ENCODE measurements around the gene PRKAR2B. TPM values are rescaled to one million over a fixed set of nuclear protein-coding genes. Genes with fewer than 3 reads are reported as not detected.

Gene PRKAR2B
- total and polyA plus RNA-seq, 3 experiments from 2014 or later, result 0.93 to 1.2 (median 1.1) TPM

DNA sequence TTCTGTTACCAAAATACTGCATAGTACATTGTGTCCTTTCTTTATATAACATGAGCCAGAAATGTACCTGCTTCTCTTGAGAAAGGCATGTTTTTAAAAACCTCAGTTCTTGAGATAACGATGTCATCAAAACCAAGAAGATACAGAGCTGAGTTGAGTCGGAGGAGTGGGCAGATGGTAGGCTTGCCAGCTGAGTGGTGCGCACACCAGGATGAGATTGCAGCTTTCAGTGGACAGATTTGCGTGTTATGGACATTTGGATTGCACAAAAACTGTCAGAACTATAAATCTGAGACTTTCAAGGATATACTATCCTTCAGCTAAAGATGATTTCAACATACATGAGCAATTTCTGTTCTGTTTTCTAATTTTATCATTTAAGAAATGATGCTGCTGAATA is 25.0 kb downstream of the PRKAR2B start:
- Histone ChIP-seq H3K27me3 (ENCODE audit: insufficient read depth, low read length, poor library complexity, severe bottlenecking) (no peaks in the 10 kb centered on the region), H3K4me3 (ENCODE audit: low read length) (no peak overlapping the region), H3K4me1 (ENCODE audit: insufficient read depth, low read length) (no peaks in the 10 kb centered on the region), H3K27ac (ENCODE audit: low read depth, low read length) (no peak overlapping the region), H3K9me3 (ENCODE audit: low read length) (no peaks in the 10 kb centered on the region), H3K36me3 (ENCODE audit: insufficient read depth, low read length) (no peaks in the 10 kb centered on the region)
- DNase-seq, result no peak
- Mint-ChIP-seq H3K4me3 (peak overlapping the region in 1 of 7 donors; percentile 12), H3K9me3 (no peaks in the 10 kb centered on the region), H3K27ac (no peak overlapping the region), H3K27me3 (peaks cover 0 to 15% of the 10 kb centered on the region in 2 donors), H3K4me1 (peaks cover 0 to 4% (median 3%) of the 10 kb centered on the region in 3 donors), H3K36me3 (no peaks in the 10 kb centered on the region)
- ChIA-PET CTCF (no interaction called here), POLR2A (no interaction called here)

- POLR2A ChIA-PET, result no interaction called here
- no peaks in the 10 kb centered on the region for H3K4me1 ChIP-seq (ENCODE audit: insufficient read depth, low read length)
- H3K4me3 ChIP-seq (ENCODE audit: low read length), result no peak overlapping the region
- CTCF ChIA-PET, result no interaction called here
- Mint-ChIP-seq H3K9me3 (no peaks in the 10 kb centered on the region), H3K27ac (no peak overlapping the region), H3K27me3 (peaks cover 0 to 15% of the 10 kb centered on the region in 2 donors), H3K4me3 (no peak overlapping the region), H3K36me3 (no peaks in the 10 kb centered on the region), H3K4me1 (peaks cover 0 to 4% (median 3%) of the 10 kb centered on the region in 3 donors)
- no peak for DNase-seq
- no peaks in the 10 kb centered on the region for H3K27me3 ChIP-seq (ENCODE audit: insufficient read depth, low read length, poor library complexity, severe bottlenecking)
- no peaks in the 10 kb centered on the region for H3K36me3 ChIP-seq (ENCODE audit: insufficient read depth, low read length)
- no peak overlapping the region for H3K27ac ChIP-seq (ENCODE audit: low read depth, low read length)
- H3K9me3 ChIP-seq (ENCODE audit: low read length), result no peaks in the 10 kb centered on the region
These were observed 26.2 kb downstream of the PRKAR2B start for GRCh38 chr7:107070710-107071109.

DNA sequence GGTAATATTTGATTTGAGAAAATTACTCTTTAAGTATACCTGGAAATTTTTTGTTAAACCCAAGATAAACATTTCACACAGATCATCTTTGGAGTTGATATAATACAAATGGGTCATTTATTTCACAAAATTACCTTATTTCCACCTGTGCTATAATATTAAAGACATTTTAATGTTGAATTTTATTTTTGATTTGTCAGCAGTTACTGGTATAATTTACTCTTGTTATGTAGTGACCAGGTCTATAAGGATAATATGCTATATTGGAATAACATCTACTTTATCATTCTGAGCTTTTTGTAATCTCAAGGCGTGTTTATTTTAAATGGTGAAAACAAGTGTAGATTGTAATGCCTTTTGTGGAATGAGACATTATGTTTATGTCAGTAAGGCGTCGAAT is 26.6 kb downstream of the PRKAR2B start:
- Histone ChIP-seq H3K9me3 (ENCODE audit: low read length) (no peaks in the 10 kb centered on the region), H3K27me3 (ENCODE audit: insufficient read depth, low read length, poor library complexity, severe bottlenecking) (no peaks in the 10 kb centered on the region), H3K27ac (ENCODE audit: low read depth, low read length) (no peak overlapping the region), H3K36me3 (ENCODE audit: insufficient read depth, low read length) (no peaks in the 10 kb centered on the region), H3K4me3 (ENCODE audit: low read length) (no peak overlapping the region), H3K4me1 (ENCODE audit: insufficient read depth, low read length) (no peaks in the 10 kb centered on the region)
- ChIA-PET CTCF (no interaction called here), POLR2A (no interaction called here)
- Mint-ChIP-seq H3K27me3 (peaks cover 0 to 15% of the 10 kb centered on the region in 2 donors), H3K4me3 (no peak overlapping the region), H3K9me3 (no peaks in the 10 kb centered on the region), H3K27ac (no peak overlapping the region), H3K36me3 (no peaks in the 10 kb centered on the region), H3K4me1 (peaks cover 0 to 4% (median 3%) of the 10 kb centered on the region in 3 donors)
- no peak for DNase-seq

GRCh38 chr7:107072133-107072532 is 27.6 kb downstream of the PRKAR2B start:
- no peaks in the 10 kb centered on the region for H3K27me3 ChIP-seq (ENCODE audit: insufficient read depth, low read length, poor library complexity, severe bottlenecking)
- Mint-ChIP-seq H3K4me1 (peaks cover 0 to 4% (median 3%) of the 10 kb centered on the region in 3 donors), H3K36me3 (no peaks in the 10 kb centered on the region), H3K27me3 (peaks cover 0 to 15% of the 10 kb centered on the region in 2 donors), H3K9me3 (no peaks in the 10 kb centered on the region), H3K27ac (no peak overlapping the region), H3K4me3 (no peak overlapping the region)
- H3K4me3 ChIP-seq (ENCODE audit: low read length), result no peak overlapping the region
- no peak for DNase-seq
- no peaks in the 10 kb centered on the region for H3K36me3 ChIP-seq (ENCODE audit: insufficient read depth, low read length)
- POLR2A ChIA-PET, result no interaction called here
- no peaks in the 10 kb centered on the region for H3K4me1 ChIP-seq (ENCODE audit: insufficient read depth, low read length)
- CTCF ChIA-PET, result no interaction called here
- H3K9me3 ChIP-seq (ENCODE audit: low read length), result no peaks in the 10 kb centered on the region
- no peak overlapping the region for H3K27ac ChIP-seq (ENCODE audit: low read depth, low read length)

- POLR2A ChIA-PET, result interaction anchor here (0.6 kb wide), 1 partner anchor 11 kb away, joined by 4 read pairs; no protein-coding TSS in a partner anchor
These were observed 31.5 kb downstream of the PRKAR2B start for GRCh38 chr7:107075863-107076574.

DNA sequence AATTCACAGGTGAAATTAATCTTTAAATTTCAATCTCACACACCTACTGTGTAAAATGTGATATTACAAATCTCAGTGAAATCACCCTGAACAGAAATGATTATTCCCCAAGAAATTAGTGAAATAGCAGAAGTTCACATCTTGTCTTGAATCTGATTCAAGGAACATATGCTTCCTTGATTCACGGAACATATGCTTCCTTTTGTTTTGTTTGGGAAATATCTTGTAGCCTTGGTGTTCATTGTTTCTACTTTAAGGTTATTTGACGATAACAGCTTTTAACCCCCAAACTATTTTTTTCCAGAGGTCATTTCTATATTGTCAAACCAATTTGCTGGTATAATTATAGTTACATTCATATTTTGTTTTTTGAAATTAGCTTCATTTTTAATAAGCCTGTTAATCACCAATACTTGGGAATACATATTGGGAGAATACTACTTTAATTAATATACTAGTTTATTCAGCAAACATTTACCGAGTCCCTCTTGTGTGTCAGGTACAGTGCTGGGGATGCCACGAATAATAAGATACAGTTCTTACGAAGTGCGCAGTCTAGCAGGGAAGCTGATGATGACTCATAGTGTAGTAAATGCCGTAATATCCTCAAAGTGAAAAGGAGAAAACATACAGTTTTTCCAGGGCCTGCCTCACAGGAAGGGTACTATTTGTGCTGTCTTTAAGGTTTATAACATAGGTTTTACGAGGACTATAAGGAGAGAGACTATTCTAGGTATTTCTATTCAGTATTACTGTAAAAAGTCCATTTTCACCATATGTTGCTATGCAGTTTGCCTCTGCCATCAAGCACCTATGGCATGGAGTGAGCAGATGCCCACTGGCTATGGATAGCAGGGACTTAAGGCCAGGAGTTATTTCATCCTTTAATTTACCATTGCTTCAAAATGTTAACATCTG is 32.5 kb downstream of the PRKAR2B start:
- no peak for DNase-seq
- no peak overlapping the region for H3K4me3 ChIP-seq (ENCODE audit: low read length)
- no peaks in the 10 kb centered on the region for H3K27me3 ChIP-seq (ENCODE audit: insufficient read depth, low read length, poor library complexity, severe bottlenecking)
- no peaks in the 10 kb centered on the region for H3K4me1 Mint-ChIP-seq
- ChIA-PET POLR2A (no interaction called here), CTCF (no interaction called here)
- no peaks in the 10 kb centered on the region for H3K4me1 ChIP-seq (ENCODE audit: insufficient read depth, low read length)
- H3K36me3 Mint-ChIP-seq, result no peaks in the 10 kb centered on the region
- H3K27ac ChIP-seq (ENCODE audit: low read depth, low read length), result peak overlapping the region; percentile 9
- no peaks in the 10 kb centered on the region for H3K9me3 ChIP-seq (ENCODE audit: low read length)
- H3K9me3 Mint-ChIP-seq, result no peaks in the 10 kb centered on the region
- H3K27ac Mint-ChIP-seq, result no peak overlapping the region
- H3K36me3 ChIP-seq (ENCODE audit: insufficient read depth, low read length), result no peaks in the 10 kb centered on the region
- no peak overlapping the region for H3K4me3 Mint-ChIP-seq
- no peaks in the 10 kb centered on the region for H3K27me3 Mint-ChIP-seq

More at GRCh38 chr7:107075863-107076574, 31.5 kb downstream of the PRKAR2B start:
- DNase-seq, result no peak
- Mint-ChIP-seq H3K27ac (no peak overlapping the region), H3K36me3 (no peaks in the 10 kb centered on the region), H3K4me3 (no peak overlapping the region), H3K4me1 (no peaks in the 10 kb centered on the region), H3K9me3 (no peaks in the 10 kb centered on the region), H3K27me3 (peaks cover 0 to 3% of the 10 kb centered on the region in 2 donors)
- H3K9me3 ChIP-seq (ENCODE audit: low read length), result no peaks in the 10 kb centered on the region
- CTCF ChIA-PET, result no interaction called here
- no peaks in the 10 kb centered on the region for H3K27me3 ChIP-seq (ENCODE audit: insufficient read depth, low read length, poor library complexity, severe bottlenecking)
- no peaks in the 10 kb centered on the region for H3K36me3 ChIP-seq (ENCODE audit: insufficient read depth, low read length)
- H3K4me3 ChIP-seq (ENCODE audit: low read length), result no peak overlapping the region
- no peak overlapping the region for H3K27ac ChIP-seq (ENCODE audit: low read depth, low read length)
- H3K4me1 ChIP-seq (ENCODE audit: insufficient read depth, low read length), result no peaks in the 10 kb centered on the region

DNA sequence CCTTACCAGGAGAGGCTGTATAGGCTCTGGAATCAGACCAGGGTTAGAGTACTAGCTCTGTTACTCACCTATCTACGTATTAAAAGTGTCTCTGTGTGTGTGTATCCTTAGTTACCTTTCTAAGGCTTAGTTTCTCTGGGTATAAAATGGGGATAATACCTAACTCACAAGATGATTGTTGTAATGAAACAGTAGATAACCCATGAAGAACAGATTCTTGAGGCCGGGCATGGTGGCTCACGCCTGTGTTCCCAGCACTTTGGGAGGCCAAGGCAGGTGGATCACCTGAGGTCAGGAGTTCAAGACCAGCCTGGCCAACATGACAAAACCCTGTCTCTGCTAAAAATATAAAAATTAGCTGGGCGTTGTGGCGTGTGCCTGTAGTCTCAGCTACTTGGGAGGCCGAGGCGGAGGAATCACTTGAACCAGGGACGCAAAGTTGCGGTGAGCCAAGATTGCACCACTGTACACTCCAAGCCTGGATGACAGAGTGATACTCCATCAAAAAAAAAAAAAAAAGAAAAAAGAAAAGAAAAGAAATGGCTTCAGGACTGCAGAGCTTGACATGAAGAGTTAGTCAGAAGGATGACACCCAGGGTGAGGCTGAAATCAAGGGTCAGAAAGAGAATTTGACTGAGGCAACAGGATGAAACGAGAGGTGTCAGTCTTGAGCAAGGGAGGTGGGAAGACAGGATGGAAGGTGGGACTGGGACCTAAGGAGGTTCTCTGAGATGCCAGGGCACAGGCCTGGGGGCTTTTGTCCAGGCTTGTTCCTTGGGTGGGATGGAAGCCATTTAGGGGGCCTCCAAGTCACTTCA is 33.4 kb downstream of the PRKAR2B start:
- no peak overlapping the region for H3K27ac Mint-ChIP-seq
- H3K9me3 Mint-ChIP-seq, result no peaks in the 10 kb centered on the region
- ChIA-PET CTCF (no interaction called here), POLR2A (no interaction called here)
- no peaks in the 10 kb centered on the region for H3K27me3 ChIP-seq (ENCODE audit: insufficient read depth, low read length, poor library complexity, severe bottlenecking)
- peak overlapping the region; percentile 9 for H3K27ac ChIP-seq (ENCODE audit: low read depth, low read length)
- DNase-seq, result no peak
- peak overlapping the region in 1 of 7 donors; percentile 7 for H3K4me3 Mint-ChIP-seq
- H3K36me3 ChIP-seq (ENCODE audit: insufficient read depth, low read length), result no peaks in the 10 kb centered on the region
- no peaks in the 10 kb centered on the region for H3K27me3 Mint-ChIP-seq
- H3K36me3 Mint-ChIP-seq, result no peaks in the 10 kb centered on the region
- no peak overlapping the region for H3K4me3 ChIP-seq (ENCODE audit: low read length)
- H3K9me3 ChIP-seq (ENCODE audit: low read length), result no peaks in the 10 kb centered on the region
- no peaks in the 10 kb centered on the region for H3K4me1 ChIP-seq (ENCODE audit: insufficient read depth, low read length)
- H3K4me1 Mint-ChIP-seq, result no peaks in the 10 kb centered on the region

All from CD8-positive, alpha-beta memory T cell (primary cell).